Breast epithelium (tissue), 3 donors: ENCODE data around the gene AXIN2.

ENCODE experiments used
- POLR2A ChIP-seq: fragments of 450-650 bp; IDR thresholded peaks from one replicate; pipeline ENCODE4 v1.6.1; 2016; ENCODE audit warnings: antibody characterized with exemption, mild to moderate bottlenecking, moderate library complexity
- POLR2AphosphoS5 ChIP-seq, 3 donors: sonication (generic); formaldehyde crosslinking; IDR thresholded peaks; one replicate each; pipeline ENCODE4 v1.6.1; 2017; ENCODE audit warnings: antibody characterized with exemption in 3 of 3

DNA sequence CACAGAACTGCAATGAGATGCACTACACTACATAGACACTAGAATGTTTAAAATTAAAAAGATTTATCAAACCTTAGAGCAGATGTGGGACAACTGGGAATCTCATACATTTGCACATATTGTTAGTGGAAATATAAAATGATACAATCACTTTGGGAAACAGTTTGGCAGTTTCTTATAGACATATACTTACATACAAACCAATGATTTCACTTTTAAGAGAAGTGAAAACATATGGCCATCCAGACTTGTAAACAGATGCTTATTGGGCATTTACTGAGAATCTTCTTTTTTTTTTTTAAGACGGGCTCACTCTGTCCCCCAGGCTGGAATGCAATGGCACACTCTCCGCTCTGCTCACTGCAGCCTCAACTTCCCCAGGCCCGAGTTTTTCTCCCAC is 50.1 kb downstream of the AXIN2 start:
- TF ChIP-seq POLR2AphosphoS5 (IDR thresholded peaks at IDR 0.05) (no peak), POLR2A (no peak)
